Gastroesophageal sphincter (tissue), 3 donors: ENCODE results near the gene TSPAN8.

Experiments used
- CTCF ChIP-seq, 4 experiments: fragments of 200-600 bp in 2 of 4; fragments of 450-650 bp in 2 of 4; sonication (generic) in 1 of 4; IDR thresholded peaks; one replicate each; pipeline ENCODE4 v1.5.1; 2017 to 2019; ENCODE audit warnings: antibody characterized with exemption in 4 of 4, mild to moderate bottlenecking in 2 of 4, moderate library complexity in 2 of 4
- POLR2AphosphoS5 ChIP-seq: sonication (generic); formaldehyde crosslinking; IDR thresholded peaks from one replicate; pipeline ENCODE4 v1.6.1; 2017; ENCODE audit warnings: antibody characterized with exemption

- TF ChIP-seq CTCF (IDR thresholded peaks at IDR 0.05) (no peak), POLR2AphosphoS5 (no peak)
Measured at GRCh38 chr12:71141378-71141926, 16.3 kb downstream of the TSPAN8 start.
